Anterior cingulate cortex (tissue), 58 donors: ENCODE measurements around the gene CDH4.

Experiments used
- DNase-seq, 58 donors: peaks; one replicate each; lab custom pipeline; 2025; lab: John Stamatoyannopoulos, UW

Gene CDH4

GRCh38 chr20:61986762-61987321 lies 734.8 kb downstream of the CDH4 start:
- DNase-seq: no peak

GRCh38 chr20:61988665-61989064 lies 736.6 kb downstream of the CDH4 start:
- no peak for DNase-seq

GRCh38 chr20:61989741-61990140 lies 737.7 kb downstream of the CDH4 start:
- no peak for DNase-seq
